NCI-H345 treated with DMSO at 0.1 percent for 48 hours (cell line): ENCODE data around the gene ARPP19.
"Not testable (repeated sequence)": the region's sequence is repeated elsewhere in the genome, so short reads cannot be mapped to it uniquely, and the experiment has no call there.

Experiments used
- DNase-seq: peaks from one replicate; lab custom pipeline; 2025; ENCODE audit not compliant: unreplicated experiment; lab: John Stamatoyannopoulos, UW

ARPP19 gene, protein sequence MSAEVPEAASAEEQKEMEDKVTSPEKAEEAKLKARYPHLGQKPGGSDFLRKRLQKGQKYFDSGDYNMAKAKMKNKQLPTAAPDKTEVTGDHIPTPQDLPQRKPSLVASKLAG

DNA sequence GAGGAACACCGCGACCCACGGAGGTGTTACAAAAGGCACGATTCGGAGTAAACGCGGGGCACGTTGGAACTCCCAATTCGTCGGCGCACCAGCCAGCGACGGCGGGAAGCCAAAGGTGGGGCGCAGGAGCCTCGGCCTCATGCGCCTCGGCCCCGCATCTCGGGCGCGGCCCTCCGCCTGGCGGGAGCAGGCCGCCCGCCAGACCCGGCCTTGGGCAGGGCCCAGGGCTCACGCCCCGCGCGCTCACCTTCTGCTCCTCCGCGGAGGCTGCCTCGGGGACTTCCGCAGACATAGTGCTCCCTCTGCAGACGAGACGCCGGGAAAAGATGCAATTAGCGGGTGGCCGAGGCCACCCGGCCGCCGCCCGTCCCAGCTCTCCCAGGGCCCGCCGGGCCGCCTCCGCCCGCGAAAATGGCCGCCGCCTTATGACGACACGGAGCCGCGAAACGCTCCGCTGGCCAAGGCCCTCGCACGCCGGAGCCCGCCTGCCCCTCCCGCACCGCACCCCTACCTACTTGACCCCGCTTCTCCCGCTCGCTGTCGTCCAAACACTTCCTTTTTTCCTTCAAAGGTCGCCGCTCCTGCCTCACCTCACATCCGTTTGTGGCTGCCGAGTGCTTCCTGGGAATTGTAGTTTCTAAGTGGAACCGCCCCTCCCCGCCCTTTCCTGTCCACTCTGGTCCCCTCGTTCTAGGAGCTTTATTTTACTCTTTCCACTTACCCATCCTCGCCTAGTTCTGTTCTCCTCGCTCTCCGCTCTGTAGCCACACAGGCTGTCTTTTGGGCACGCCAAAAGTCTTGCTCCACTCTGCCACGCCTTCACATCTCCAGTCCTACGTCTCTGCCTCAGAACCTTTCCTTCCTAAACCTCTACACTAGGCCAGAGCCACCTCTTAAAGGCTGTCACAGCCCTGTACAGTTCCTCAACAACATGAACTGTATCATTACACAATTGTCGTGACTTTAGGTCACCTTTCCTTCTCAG, at the start of gene ARPP19:
TSS of gene ARPP19 (minus strand) at position 430 of the 985 bp plus-strand sequence. CDS start at position 292, 138 bp downstream.
- DNase-seq = peak; percentile 67

DNA sequence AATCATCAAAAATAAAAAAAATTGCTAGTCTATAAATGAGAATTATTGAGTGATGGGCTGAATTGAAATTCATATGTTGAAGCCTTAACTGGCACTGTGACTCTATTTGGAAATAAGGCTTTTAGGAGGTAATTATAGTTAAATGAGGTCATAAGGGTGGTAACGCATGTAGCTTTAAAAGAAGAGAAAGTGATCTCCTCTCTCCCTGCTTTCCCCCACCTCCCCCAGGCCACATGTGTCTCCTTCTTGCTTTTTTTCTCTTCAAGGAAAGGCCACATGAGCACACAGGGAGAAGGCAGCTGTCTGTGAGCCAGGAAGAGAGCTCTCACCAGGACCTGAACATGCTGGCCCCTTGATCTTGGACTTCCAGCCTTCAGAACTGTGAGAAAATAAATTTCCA, 48.2 kb upstream of the ARPP19 start:
- no peak for DNase-seq

DNA sequence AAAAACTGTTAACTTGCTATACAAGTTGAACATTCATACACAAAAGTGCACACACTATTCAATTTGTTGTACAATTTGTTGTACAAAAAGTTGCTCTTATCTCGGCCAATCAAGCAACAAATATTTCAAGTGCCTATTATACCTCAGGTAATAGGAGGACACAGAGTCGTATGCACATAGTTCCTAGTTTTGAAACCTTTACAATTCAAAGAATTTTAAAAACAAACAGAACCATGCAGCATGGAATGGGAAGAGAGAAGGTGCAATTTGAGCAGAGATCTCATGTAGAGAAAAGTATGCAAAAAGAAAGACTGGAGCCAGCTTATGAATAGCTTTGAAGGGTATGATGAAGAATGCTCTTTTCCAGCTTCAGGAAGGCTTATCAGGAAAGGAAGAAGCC, 46.5 kb upstream of the ARPP19 start:
- DNase-seq = no peak

DNA sequence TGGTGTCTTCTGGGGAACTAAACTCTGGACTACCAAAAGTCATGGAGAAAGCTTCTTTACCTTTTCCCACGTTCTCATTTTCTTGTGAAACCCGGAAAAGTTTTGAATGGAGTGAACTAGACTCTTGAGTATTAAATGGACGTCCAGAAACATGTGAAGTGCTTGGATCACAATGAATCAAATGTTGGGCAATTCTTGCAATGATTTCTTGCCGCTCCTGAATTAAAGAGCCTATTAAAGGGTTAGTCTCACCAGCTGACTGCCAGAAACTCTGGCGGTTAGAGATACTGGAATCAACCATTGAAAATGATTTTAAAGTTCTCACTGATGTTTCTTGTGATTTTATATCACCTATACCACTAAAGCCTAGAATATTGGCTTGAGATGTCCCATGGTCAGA, 40.8 kb upstream of the ARPP19 start:
- DNase-seq = no peak

DNA sequence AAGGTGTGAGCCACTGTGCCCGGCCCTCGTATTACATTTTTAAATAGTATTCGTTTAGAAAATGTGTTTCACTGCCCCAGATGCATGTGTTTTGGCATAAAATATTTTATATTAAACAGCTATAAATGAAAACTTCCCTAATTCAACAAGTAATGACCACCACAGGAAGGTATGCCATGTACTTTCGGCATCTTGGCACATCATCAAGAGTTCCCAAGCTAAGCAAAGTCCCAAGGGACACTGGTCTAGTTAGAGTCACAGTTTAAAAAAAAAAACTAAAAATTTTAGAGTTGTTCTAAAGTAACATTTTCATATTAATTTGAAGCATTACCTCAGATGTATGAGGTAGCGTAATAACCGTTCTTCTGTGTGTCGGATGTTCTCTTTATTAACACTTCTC, 15.6 kb upstream of the ARPP19 start:
- DNase-seq = no peak

DNA sequence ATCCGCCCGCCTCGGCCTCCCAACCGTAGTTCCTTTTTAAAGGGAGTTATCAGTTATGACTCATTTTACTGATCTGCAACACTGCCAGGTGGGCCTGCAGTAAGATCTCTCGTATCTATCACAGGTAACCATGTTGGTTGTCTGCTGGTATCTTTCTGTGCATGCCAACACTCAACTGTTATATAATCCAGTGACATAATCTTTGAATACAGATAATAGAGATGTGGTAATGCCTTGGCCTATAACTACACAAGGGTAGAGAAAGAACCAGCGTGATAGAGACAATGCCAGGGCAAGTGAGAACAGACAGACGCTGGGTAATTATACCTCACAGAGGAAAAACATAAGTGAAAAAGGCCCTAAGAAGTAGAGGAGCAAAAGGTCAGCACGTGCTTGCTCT, 11.0 kb upstream of the ARPP19 start:
- no peak for DNase-seq

DNA sequence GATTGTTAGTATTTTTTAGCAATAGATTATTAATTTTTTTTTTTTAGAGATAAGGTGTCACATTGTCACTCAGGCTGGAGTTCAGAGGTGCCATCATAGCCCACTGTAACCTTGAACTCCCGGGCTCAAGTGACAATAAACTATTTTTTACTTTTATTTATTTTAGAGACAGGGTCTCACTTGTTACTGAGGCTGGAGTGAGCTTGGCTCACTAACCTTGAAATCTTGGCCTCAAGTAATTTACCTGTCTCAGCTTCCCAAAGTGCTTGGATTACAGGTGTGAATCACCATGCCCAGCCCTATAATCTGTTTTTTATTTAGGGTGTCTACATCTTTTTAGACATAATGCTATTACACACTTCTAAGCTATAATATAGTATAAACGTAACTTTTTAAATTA, 7.9 kb upstream of the ARPP19 start:
- no peak for DNase-seq

DNA sequence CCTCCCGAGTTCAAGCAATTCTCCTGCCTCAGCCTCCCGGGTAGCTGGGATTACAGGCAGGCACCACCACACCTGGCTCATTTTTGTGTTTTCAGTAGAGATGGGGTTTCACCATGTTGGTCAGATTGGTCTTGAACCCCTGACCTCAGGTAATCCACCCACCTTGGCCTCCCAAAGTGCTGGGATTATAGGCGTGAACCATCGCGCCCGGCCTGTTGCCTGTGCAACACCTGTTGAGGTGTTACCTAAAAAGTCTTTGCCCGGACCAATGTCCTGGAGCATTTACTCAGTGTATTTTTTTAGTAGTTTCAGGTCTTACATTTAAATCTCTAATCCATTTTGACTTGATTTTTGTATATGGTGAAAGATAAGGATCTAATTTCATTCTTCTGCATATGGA, 6.7 kb upstream of the ARPP19 start:
- not testable (repeated sequence) for DNase-seq

DNA sequence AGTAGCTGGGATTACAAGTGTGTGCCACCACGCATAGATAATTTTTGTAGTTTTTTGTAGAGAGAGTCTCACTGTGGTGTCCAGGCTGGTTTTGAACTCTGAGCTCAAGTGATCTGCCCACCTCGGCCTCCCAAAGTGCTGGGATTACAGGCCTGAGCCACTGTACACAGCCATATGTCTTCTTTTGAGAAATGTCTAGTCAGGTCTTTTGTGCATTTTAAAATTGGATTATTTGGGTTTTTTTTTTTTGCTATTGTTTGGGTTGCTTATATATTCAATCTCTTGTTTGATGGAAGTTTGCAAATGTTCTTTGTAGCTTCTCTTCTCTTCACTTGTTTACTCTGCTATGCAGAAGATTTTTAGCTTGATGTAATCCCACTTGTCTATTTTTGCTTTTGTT, 6.2 kb upstream of the ARPP19 start:
- no peak for DNase-seq

DNA sequence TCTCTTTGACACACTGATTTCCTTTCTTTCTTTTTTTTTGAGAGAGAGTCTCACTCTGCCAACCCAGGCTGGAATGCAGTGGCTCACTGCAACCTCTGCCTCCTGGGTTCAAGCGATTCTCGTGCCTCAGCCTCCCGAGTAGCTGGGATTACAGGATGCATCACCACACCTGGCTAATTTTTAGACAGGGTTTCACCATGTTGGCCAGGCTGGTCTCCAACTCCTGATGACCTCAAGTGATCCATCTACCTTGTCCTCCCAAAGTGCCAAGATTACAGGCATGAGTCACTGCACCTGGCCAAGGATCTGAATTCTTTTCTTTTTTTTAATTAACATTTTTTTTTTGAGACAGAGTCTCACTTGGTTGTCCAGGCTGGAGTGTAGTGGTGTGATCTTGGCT, 5.8 kb upstream of the ARPP19 start:
- not testable (repeated sequence) for DNase-seq

DNA sequence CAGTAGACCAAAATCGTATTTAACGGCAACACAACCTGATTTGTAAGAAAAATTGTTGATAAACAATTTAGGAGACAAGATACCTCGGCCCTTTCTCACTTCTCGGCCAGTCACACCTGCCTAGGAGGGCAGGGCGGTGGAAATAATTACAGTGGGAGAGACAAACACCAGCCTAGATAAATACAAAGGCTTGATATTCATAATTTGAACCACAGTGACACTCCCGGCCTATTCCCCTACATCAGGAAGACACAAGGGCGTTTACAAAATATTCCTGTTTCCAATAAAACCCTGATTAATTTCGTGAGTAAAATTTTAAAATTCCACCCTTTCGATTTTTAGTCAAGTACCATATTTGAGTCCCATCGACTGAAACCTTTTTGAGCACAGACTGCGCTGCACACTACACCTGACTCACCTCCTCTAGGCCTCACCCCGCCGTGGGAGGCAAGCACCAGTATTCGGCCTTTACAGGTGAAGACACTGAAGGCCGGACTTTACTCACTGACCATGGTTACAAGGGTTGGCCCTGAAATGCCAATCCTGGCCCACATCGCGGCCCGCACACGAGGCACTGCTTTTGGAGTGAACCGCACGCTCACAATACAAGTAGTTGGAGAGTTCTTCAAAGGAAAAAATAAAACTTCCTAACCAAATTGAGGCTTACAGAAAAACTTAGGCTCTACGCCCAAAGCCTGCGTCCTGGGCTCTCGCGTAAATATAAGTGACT, 794 bp downstream of the ARPP19 start:
- no peak for DNase-seq

DNA sequence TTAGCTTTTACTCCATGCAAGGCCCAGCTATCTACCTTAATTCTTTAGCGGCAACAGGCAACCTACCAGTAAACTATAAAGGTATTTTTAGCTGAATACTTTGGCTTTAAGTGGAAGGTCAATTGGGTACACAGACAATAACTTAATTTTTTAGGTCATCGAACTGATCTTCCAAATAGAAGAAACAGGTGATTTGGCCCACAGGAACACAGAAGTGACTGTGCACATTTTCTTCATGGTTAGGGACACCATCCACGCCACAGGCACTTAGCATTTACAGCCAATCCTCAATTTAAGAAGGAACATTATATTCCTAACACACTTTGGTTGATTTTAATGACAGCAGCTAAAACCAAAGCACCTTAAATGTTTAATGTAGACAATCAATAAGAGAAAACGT, 1.9 kb downstream of the ARPP19 start:
- no peak for DNase-seq

DNA sequence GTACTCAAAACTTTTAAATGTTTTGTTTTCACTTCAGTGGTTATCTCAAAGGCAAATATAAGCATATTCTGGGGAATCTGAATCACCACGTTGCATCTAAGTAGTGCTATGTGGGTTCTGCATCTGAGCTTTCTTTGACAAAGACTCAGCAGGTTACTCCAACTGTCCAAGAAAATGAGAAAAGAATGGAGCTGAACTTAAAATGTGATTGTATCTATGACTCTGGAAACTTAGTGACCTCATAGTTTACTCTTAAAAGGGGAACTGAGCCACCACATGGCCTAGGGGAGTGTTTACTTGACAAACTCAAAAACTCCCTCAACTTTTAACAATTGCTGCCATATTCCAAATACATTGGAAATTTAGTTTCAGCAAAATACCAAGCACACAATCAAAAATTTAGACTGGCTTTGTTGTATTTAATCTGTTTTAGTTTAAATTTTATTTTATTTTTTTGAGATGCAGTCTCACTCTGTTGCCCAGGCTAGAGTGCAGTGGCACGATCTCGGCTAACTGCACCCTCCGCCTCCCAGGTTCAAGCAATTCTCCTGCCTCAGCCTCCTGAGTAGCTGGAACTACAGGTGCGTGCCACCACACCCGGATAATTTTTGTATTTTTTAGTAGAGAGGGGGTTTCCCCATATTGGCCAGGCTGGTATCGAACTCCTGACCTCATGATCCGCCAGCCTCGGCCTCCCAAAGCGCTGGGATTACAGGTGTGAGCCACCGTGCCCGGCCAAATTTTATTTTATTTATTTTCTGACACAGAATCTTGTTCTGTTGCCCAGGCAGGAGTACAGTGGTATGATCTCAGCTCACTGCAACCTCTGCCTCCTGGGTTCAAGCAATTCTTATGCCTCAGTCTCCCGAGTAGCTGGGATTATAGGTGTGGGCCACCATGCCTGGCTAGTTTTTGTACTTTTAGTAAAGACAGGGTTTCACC, 3.1 kb downstream of the ARPP19 start:
- DNase-seq = not testable (repeated sequence)

DNA sequence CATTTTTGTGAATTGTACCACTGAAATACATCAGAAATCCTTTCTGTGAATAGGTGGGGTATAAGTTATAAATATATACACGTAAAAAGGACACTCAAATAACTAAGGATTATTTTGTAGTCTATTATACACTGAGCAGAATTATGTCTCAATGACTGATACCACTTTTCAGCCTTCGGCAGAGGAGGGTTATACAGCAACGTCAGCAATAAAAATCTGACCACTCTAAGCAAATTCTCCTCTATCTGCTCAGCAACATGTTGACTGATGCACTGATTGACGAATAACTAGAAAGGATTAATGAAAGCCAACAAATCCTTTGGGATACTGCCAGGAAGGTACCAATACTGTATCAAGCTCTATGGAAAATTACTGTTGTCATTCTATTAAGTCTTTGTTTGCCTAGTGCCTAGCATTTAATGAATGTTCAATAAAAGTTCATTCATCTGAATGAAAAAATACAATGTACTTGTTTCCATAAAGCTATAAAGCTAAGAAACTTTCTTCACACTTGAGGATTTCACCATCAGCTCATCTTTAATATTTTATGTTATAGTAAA, 5.2 kb downstream of the ARPP19 start:
- DNase-seq = no peak

DNA sequence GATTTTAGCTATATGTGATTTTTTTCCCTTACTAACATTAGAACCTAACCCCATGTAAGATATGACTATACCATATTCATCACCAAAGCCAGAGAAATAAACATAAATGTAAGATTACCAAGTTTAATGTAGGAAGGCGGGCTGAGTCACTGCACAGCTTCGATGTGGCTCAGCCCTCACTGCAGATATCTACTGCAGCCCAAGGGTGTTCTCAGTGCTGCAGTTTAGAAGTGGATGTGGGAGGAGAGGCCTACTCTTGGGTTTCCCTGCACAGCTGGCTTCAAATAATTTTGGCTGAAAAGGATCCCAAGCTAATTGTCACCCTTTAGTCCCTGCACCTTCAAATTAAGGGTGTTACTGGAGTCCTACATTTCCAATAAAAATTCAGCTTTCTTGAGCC, 9.3 kb downstream of the ARPP19 start:
- no peak for DNase-seq

DNA sequence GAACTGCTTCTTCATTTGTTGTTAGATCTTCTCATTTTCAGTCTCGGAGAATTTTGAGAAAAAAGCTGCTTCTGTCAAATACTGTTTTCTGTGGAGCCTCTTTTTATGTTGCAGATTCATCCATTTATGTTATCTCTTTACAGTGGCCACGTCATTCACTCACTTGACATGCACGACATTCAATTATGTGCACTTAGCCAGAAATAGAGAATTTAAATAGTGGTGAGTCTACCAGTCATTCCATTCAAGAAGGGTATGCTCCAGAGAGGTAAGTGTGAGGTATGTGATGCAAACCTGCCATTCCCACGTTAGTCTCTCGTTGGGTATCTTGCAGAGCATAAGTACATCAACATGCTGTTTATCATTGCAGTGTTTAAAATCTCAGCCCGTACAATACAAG, 9.8 kb downstream of the ARPP19 start:
- DNase-seq = no peak

DNA sequence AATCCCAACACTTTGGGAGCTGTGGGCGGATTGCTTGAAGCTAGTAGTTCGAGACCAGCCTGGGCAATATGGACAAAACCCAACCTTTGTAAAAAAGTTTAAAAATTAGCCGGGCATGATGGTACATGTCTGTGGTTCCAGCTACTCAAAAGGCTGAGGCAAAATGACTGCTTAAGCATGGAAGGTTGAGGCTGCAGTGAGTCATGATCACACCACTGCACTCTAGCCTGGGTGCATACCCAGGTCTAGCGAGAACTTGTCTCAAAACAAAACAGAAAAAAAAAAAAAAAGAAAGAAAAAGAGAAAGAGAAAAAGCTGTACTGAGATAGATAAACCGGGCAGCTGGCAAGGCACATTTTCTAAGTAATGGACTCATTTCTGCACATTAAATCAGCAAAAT, 10.6 kb downstream of the ARPP19 start:
- no peak for DNase-seq

DNA sequence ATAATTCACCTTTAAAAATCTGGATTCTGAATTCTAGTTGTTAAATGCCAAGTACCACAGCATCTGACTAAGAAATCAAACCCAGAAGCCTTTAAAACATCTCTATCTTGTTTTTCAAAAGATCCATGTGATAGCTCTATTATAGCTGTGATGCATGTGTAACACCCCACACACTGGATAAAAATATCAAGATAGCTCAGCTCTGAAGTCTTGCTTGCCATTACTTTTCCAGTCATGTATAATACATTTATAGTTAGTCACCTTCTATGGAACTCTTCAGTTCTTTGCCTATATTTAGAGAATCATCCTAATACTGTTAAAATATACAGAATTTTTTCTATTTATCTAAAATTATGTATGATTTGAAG, 11.6 kb downstream of the ARPP19 start:
- DNase-seq = no peak

DNA sequence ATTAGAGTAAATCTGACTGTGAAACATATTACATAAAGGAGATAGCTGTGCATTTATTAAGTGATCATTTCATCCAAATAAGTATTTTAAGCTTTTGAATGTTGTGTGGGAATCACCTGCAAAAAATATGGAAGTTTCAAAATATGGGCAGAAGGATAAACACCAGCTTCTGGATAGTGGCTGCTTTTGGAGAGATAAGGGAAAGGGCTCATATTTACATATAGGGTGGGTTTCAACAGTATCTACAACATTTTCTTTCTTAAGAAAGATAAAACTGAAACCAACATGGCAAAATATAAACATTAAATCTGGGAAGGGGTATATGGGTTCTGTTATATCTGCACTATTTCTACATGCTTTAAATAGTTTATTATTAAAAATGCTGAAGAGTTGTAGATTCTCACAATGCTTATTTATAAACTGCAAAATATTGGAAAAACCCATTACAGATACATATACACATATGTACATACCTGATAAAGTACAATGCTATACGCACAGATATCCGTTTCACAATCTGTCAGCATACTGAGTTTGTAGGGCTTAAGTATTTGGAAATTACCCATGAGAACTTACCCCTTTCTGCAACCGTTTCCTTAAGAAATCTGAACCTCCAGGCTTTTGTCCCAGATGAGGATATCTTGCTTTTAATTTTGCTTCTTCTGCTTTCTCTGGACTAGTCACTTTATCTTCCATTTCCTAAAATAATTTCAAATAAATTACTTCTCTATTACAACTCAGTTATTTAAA, 12.1 kb downstream of the ARPP19 start:
- DNase-seq = no peak

DNA sequence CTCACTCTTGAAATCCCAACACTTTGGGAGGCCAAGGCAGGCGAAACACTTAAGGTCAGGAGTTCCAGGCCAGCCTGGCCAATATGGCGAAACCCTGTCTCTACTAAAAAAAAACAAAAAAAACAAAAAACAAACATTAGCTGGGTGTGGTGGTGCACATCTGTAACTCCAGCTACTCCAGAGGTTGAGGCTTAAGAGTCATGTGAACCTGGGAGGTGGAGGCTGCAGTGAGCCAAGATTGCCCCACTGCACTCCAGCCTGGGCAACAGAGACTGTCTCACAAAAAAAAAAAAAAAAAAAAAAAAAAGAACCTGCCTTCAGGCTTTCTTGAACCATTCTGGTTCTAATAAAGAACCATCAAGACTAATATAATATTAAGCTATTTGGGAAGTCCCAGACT, 16.5 kb downstream of the ARPP19 start:
- no peak for DNase-seq
